ENCODE results near the gene HECTD1.

DNA sequence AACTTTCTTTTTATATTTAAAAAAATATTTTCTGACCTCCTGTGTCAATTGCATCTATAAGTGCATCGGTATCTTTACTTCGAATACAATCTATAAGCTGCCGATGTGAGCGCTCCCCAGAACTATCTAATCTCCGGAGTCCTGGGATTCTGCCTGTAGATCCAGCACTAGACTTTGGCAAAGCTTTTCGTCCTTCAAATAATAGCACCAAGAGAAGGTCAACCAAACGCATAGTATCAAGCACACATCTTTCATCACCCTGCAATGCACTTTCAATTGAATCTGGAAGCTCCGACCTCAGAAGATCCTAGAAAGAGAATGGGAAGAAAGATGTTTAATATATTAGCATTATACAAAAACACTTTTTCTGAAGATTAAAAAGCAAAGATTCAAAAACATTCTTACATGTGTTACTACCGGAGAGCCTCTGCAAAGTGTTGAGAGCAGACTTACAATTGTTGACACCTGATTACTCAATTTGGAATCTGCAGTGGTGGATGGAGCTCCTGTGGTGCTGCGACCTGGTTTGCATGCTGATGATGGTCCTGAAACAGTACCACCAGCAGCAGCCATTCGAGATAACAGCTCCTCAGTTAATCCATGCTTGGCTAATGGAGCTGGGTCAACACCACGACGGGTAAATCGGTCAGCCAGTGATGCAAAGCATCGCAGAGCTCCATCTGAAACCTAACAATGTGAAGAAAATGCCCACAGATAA is 34.3 kb downstream of the HECTD1 start:
- TF ChIP-seq CTCF (IDR thresholded peaks at IDR 0.05) (no peak), RCOR1 (IDR thresholded peaks at IDR 0.05; ENCODE audit: low read depth, low read length) (no peak), E2F6 (IDR thresholded peaks at IDR 0.05; ENCODE audit: borderline replicate concordance, low read depth) (no peak), MAFK (IDR thresholded peaks at IDR 0.05; ENCODE audit: partially characterized antibody) (no peak), RFX5 (IDR thresholded peaks at IDR 0.05) (no peak), EP300 (IDR thresholded peaks at IDR 0.05) (no peak), ZC3H11A (IDR thresholded peaks at IDR 0.05) (no peak), EHMT2 (IDR thresholded peaks at IDR 0.05; ENCODE audit: low read depth) (no peak), SREBF2 (IDR thresholded peaks at IDR 0.05) (no peak), MAX (IDR thresholded peaks at IDR 0.05) (no peak), POLR2A (IDR thresholded peaks at IDR 0.05; ENCODE audit: low read length) (no peak), CHD2 (IDR thresholded peaks at IDR 0.05; ENCODE audit: low read length, partially characterized antibody) (no peak), POLR2AphosphoS2 (conservative IDR thresholded peaks at IDR 0.05; ENCODE audit: low read length) (no peak)
- TF ChIP-seq, protein P1, sequence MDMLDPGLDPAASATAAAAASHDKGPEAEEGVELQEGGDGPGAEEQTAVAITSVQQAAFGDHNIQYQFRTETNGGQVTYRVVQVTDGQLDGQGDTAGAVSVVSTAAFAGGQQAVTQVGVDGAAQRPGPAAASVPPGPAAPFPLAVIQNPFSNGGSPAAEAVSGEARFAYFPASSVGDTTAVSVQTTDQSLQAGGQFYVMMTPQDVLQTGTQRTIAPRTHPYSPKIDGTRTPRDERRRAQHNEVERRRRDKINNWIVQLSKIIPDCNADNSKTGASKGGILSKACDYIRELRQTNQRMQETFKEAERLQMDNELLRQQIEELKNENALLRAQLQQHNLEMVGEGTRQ (IDR thresholded peaks at IDR 0.05) = no peak
